ENCODE data around the gene AHNAK.
A peak's percentile ranks its signal among the peaks of the same experiment; 100 is the strongest.

Gene AHNAK

GRCh38 chr11:62433904-62434276 lies 112.7 kb downstream of the AHNAK start:
- no peak overlapping the region for H3K4me3 ChIP-seq (ENCODE audit: low read length in 2 of 2)
- no peaks in the 10 kb centered on the region for H3K9me3 ChIP-seq (ENCODE audit: control insufficient read depth in 2 of 2, low read length in 2 of 2)
- no peaks in the 10 kb centered on the region for H3K36me3 ChIP-seq (ENCODE audit: control insufficient read depth in 2 of 2, insufficient read depth in 2 of 2, low read length in 2 of 2)
- no peaks in the 10 kb centered on the region for H3K27me3 ChIP-seq (ENCODE audit: control insufficient read depth in 2 of 2, insufficient read depth in 2 of 2, low read length in 2 of 2)
- no peak overlapping the region for H3K9ac ChIP-seq (ENCODE audit: low read depth in 1 of 2, low read length in 2 of 2)
- H3K27ac ChIP-seq (ENCODE audit: low read depth in 2 of 2, low read length in 2 of 2): peak overlapping the region; percentile 45 to 64
- H3K4me1 ChIP-seq (ENCODE audit: control insufficient read depth in 2 of 2, insufficient read depth in 2 of 2, low read length in 2 of 2): peaks cover 16 to 22% of the 10 kb centered on the region in 2 donors

GRCh38 chr11:62433141-62433903 lies 113.3 kb downstream of the AHNAK start:
- Histone ChIP-seq H3K4me1 (ENCODE audit: control insufficient read depth in 2 of 2, insufficient read depth in 2 of 2, low read length in 2 of 2) (peaks cover 16 to 22% of the 10 kb centered on the region in 2 donors), H3K9ac (ENCODE audit: low read depth in 1 of 2, low read length in 2 of 2) (no peak overlapping the region), H3K27ac (ENCODE audit: low read depth in 2 of 2, low read length in 2 of 2) (peak overlapping the region; percentile 40 to 64), H3K9me3 (ENCODE audit: control insufficient read depth in 2 of 2, low read length in 2 of 2) (no peaks in the 10 kb centered on the region), H3K36me3 (ENCODE audit: control insufficient read depth in 2 of 2, insufficient read depth in 2 of 2, low read length in 2 of 2) (no peaks in the 10 kb centered on the region), H3K4me3 (ENCODE audit: low read length in 2 of 2) (no peak overlapping the region), H3K27me3 (ENCODE audit: control insufficient read depth in 2 of 2, insufficient read depth in 2 of 2, low read length in 2 of 2) (no peaks in the 10 kb centered on the region)

DNA sequence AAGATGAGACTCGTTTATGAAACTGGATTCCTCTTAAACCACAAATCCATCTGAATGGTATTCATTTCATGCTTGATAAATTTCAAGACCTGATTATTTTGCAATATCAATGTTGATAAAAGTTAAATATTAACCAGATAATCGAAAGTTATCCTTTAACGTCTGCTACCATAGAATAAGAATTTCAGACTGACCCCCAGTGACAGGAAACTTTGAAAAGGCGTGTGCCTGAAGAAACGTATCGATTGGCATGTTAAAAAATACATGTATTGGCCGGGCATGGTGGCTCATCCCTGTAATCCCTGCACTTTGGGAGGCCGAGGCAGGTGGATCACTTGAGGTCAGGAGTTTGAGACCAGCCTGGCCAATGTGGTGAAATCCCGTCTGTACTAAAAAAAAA lies 113.9 kb downstream of the AHNAK start:
- Histone ChIP-seq H3K27me3 (ENCODE audit: control insufficient read depth in 2 of 2, insufficient read depth in 2 of 2, low read length in 2 of 2) (no peaks in the 10 kb centered on the region), H3K4me1 (ENCODE audit: control insufficient read depth in 2 of 2, insufficient read depth in 2 of 2, low read length in 2 of 2) (peaks cover 16 to 22% of the 10 kb centered on the region in 2 donors), H3K27ac (ENCODE audit: low read depth in 2 of 2, low read length in 2 of 2) (no peak overlapping the region), H3K9ac (ENCODE audit: low read depth in 1 of 2, low read length in 2 of 2) (no peak overlapping the region), H3K4me3 (ENCODE audit: low read length in 2 of 2) (no peak overlapping the region), H3K9me3 (ENCODE audit: control insufficient read depth in 2 of 2, low read length in 2 of 2) (no peaks in the 10 kb centered on the region), H3K36me3 (ENCODE audit: control insufficient read depth in 2 of 2, insufficient read depth in 2 of 2, low read length in 2 of 2) (no peaks in the 10 kb centered on the region)

DNA sequence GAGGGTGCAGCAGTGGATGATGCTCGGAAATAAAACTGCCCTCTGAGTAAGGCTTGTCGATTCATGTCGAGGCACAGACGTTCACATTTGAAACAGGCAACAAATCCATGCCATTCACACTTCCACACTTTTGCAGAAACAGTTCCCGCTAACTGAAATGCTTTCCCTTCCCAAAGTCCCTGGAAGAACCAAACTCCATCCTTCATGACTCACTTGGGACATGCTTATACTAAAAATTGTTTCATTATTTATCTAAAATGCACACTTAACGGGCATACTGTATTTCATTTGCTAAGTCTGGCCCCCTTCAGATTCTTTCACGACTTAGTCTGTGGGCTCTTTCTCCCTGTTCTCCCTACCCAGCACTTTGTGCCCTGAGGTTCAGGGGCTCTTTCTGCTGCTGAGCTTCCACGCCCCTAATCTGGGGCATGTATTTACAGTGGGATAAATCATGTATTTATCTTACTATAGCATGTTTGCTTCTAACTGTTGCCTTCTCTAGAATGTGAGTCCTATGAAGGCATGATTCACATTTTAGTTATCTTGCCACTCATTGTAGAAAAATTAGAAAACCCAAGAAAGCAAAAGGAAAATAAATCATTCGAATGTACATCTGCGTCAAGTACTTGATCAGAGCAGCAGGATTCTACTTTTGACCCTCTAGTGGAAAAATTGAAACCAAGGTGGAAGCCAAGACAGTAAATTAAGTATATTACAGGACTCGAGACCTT lies 115.3 kb downstream of the AHNAK start:
- Histone ChIP-seq H3K9ac (ENCODE audit: low read depth in 1 of 2, low read length in 2 of 2) (no peak overlapping the region), H3K27me3 (ENCODE audit: control insufficient read depth in 2 of 2, insufficient read depth in 2 of 2, low read length in 2 of 2) (no peaks in the 10 kb centered on the region), H3K36me3 (ENCODE audit: control insufficient read depth in 2 of 2, insufficient read depth in 2 of 2, low read length in 2 of 2) (no peaks in the 10 kb centered on the region), H3K9me3 (ENCODE audit: control insufficient read depth in 2 of 2, low read length in 2 of 2) (no peaks in the 10 kb centered on the region), H3K27ac (ENCODE audit: low read depth in 2 of 2, low read length in 2 of 2) (peak overlapping the region in 1 of 2 donors; percentile 46), H3K4me3 (ENCODE audit: low read length in 2 of 2) (no peak overlapping the region), H3K4me1 (ENCODE audit: control insufficient read depth in 2 of 2, insufficient read depth in 2 of 2, low read length in 2 of 2) (peaks cover 23% of the 10 kb centered on the region in 2 donors)

DNA sequence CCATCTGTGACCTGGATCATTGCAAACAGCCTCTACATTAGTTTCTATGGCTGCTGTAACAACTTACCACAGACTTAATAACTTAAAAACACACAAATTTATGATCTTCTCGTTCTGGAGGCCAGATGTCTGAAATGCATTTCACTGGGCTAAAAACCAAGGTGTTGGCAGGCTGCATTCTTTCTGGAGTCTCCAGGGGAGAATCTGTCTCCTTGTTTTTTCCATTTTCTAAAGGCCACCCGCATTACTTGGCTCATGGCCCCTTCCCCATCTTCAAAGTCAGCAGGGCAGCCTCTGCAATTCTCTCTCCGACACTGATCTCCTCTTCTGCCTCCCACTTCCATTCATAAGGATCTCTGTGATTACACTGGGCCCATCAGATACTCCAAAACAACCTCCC lies 116.2 kb downstream of the AHNAK start:
- no peaks in the 10 kb centered on the region for H3K9me3 ChIP-seq (ENCODE audit: control insufficient read depth in 2 of 2, low read length in 2 of 2)
- H3K9ac ChIP-seq (ENCODE audit: low read depth in 1 of 2, low read length in 2 of 2): peak overlapping the region in 1 of 2 donors; percentile 11
- H3K4me3 ChIP-seq (ENCODE audit: low read length in 2 of 2): no peak overlapping the region
- no peaks in the 10 kb centered on the region for H3K27me3 ChIP-seq (ENCODE audit: control insufficient read depth in 2 of 2, insufficient read depth in 2 of 2, low read length in 2 of 2)
- H3K27ac ChIP-seq (ENCODE audit: low read depth in 2 of 2, low read length in 2 of 2): peak overlapping the region in 1 of 2 donors; percentile 46
- H3K36me3 ChIP-seq (ENCODE audit: control insufficient read depth in 2 of 2, insufficient read depth in 2 of 2, low read length in 2 of 2): no peaks in the 10 kb centered on the region
- peaks cover 19 to 25% of the 10 kb centered on the region in 2 donors for H3K4me1 ChIP-seq (ENCODE audit: control insufficient read depth in 2 of 2, insufficient read depth in 2 of 2, low read length in 2 of 2)

DNA sequence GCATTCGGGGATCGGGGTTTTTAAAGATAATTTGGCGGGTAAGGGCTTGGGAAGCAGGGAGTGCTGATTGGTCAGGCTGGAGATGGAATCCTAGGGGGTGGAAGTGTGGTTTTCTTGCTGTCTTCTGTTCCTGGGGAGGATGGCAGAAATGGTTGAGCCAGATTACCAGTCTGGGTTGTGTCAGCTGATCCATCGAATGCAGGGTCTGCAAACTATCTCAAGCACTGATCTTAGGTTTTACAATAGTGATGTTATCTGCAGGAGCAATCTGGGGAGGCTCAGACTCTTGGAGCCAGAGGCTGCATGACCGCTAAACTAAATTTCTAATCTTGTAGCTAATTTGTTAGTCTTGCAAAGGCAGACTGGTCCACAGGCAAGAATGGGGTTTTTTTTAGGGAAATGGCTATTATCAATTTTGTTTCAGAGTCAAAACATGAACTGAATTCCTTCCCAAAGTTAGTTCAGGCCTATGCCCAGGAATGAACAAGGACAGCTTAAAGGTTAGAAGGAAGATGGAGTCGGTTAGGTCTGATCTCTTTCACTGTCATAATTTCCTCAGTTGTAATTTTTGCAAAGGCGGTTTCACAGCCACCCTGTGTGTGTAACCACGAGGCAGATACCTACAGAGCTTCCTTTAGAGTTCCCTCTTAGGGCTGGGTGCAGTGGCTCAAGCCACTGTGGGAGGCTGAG lies 117.6 kb downstream of the AHNAK start:
- Histone ChIP-seq H3K27me3 (ENCODE audit: control insufficient read depth in 2 of 2, insufficient read depth in 2 of 2, low read length in 2 of 2) (no peaks in the 10 kb centered on the region), H3K9me3 (ENCODE audit: control insufficient read depth in 2 of 2, low read length in 2 of 2) (no peaks in the 10 kb centered on the region), H3K27ac (ENCODE audit: low read depth in 2 of 2, low read length in 2 of 2) (no peak overlapping the region), H3K4me1 (ENCODE audit: control insufficient read depth in 2 of 2, insufficient read depth in 2 of 2, low read length in 2 of 2) (peaks cover 19 to 21% of the 10 kb centered on the region in 2 donors), H3K36me3 (ENCODE audit: control insufficient read depth in 2 of 2, insufficient read depth in 2 of 2, low read length in 2 of 2) (no peaks in the 10 kb centered on the region), H3K9ac (ENCODE audit: low read depth in 1 of 2, low read length in 2 of 2) (no peak overlapping the region), H3K4me3 (ENCODE audit: low read length in 2 of 2) (no peak overlapping the region)

DNA sequence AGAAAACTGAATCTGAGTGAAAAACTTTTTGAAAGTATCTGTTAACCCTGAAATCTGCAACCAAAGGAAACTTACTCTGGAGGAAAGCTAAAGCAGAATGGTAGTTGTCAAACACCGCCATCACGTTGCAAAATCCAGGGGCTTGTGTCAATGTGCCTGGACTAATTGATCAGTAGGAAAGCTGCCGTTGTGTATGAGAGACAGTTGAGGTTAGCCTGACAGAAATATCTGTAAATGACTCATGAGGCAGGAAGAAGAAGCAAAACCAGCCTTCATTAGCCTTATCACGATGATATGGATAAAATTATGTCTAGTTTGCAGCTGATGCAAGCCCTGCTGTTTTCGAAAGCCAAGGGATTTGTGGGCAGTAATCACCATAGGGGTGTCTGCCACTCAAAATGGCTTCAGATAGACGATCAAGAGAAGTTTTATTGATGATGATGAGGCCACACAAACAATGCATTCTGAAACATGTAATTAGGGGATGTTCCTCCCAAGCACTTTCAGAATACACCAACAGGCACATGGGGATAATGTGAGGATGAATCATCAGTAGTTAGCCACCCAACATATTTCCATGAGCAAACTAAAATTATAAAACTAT lies 118.9 kb downstream of the AHNAK start:
- no peaks in the 10 kb centered on the region for H3K9me3 ChIP-seq (ENCODE audit: control insufficient read depth in 2 of 2, low read length in 2 of 2)
- H3K4me1 ChIP-seq (ENCODE audit: control insufficient read depth in 2 of 2, insufficient read depth in 2 of 2, low read length in 2 of 2): peaks cover 12 to 13% of the 10 kb centered on the region in 2 donors
- H3K27me3 ChIP-seq (ENCODE audit: control insufficient read depth in 2 of 2, insufficient read depth in 2 of 2, low read length in 2 of 2): no peaks in the 10 kb centered on the region
- H3K4me3 ChIP-seq (ENCODE audit: low read length in 2 of 2): no peak overlapping the region
- H3K27ac ChIP-seq (ENCODE audit: low read depth in 2 of 2, low read length in 2 of 2): peak overlapping the region in 1 of 2 donors; percentile 30
- H3K36me3 ChIP-seq (ENCODE audit: control insufficient read depth in 2 of 2, insufficient read depth in 2 of 2, low read length in 2 of 2): no peaks in the 10 kb centered on the region
- H3K9ac ChIP-seq (ENCODE audit: low read depth in 1 of 2, low read length in 2 of 2): no peak overlapping the region

DNA sequence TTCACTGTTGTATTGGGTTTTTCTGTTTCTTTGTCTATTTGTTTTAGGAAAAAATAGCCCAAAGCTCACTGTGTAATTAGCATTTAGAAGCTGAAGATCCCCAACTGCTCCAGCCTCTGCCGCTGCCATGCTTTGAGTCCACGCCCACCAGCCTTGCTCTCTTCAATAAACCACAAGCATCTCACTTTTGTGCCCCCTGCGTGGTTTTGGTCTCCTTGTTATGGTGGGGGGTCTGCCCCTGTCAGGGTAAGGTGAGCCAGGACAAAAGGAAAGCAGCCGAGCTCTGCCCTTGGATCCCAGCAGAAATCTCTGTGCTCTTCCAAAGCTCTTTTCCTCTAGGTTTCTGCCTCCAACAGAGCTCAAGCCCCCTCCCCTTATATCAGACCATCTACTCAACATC lies 123.6 kb downstream of the AHNAK start:
- no peaks in the 10 kb centered on the region for H3K36me3 ChIP-seq (ENCODE audit: control insufficient read depth in 2 of 2, insufficient read depth in 2 of 2, low read length in 2 of 2)
- no peak overlapping the region for H3K4me3 ChIP-seq (ENCODE audit: low read length in 2 of 2)
- H3K27ac ChIP-seq (ENCODE audit: low read depth in 2 of 2, low read length in 2 of 2): no peak overlapping the region
- H3K4me1 ChIP-seq (ENCODE audit: control insufficient read depth in 2 of 2, insufficient read depth in 2 of 2, low read length in 2 of 2): peaks cover 11 to 16% of the 10 kb centered on the region in 2 donors
- H3K9me3 ChIP-seq (ENCODE audit: control insufficient read depth in 2 of 2, low read length in 2 of 2): no peaks in the 10 kb centered on the region
- no peak overlapping the region for H3K9ac ChIP-seq (ENCODE audit: low read depth in 1 of 2, low read length in 2 of 2)
- H3K27me3 ChIP-seq (ENCODE audit: control insufficient read depth in 2 of 2, insufficient read depth in 2 of 2, low read length in 2 of 2): peaks cover 0 to 3% of the 10 kb centered on the region in 2 donors

DNA sequence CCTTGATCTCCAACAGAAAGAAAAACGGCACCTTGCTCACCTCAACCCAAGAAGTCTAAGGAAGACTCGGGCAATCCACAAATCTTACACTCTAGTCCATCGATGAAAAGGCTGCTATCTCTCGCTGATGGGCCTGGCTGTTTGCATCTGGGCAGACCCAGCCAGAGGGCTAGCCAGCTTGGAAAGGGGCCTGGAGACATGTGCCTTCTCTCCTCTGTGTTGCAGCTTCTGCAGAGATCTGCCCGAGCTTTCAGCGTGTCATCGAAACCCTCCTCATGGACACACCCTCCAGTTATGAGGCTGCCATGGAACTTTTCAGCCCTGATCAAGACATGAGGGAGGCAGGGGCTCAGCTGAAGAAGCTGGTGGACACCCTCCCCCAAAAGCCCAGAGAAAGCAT lies 124.6 kb downstream of the AHNAK start:
- Histone ChIP-seq H3K36me3 (ENCODE audit: control insufficient read depth in 2 of 2, insufficient read depth in 2 of 2, low read length in 2 of 2) (no peaks in the 10 kb centered on the region), H3K27me3 (ENCODE audit: control insufficient read depth in 2 of 2, insufficient read depth in 2 of 2, low read length in 2 of 2) (peaks cover 0 to 3% of the 10 kb centered on the region in 2 donors), H3K9me3 (ENCODE audit: control insufficient read depth in 2 of 2, low read length in 2 of 2) (no peaks in the 10 kb centered on the region), H3K4me1 (ENCODE audit: control insufficient read depth in 2 of 2, insufficient read depth in 2 of 2, low read length in 2 of 2) (peaks cover 11 to 16% of the 10 kb centered on the region in 2 donors), H3K4me3 (ENCODE audit: low read length in 2 of 2) (no peak overlapping the region), H3K27ac (ENCODE audit: low read depth in 2 of 2, low read length in 2 of 2) (no peak overlapping the region), H3K9ac (ENCODE audit: low read depth in 1 of 2, low read length in 2 of 2) (no peak overlapping the region)

All from mucosa of rectum (tissue), 2 donors.